Measurements from ENCODE around the gene CDK5RAP1. TPM values are rescaled to one million over a fixed set of nuclear protein-coding genes. Genes with fewer than 3 reads are reported as not detected.
"Not testable (repeated sequence)": the region's sequence is repeated elsewhere in the genome, so short reads cannot be mapped to it uniquely, and the experiment has no call there.

The CDK5RAP1 gene
- total RNA-seq, 4 donors from 2014 or later = 26.6 to 41.8 (median 37.8) TPM

- Histone ChIP-seq H3K9me3 (no peaks in the 10 kb centered on the region), H3K27me3 (no peaks in the 10 kb centered on the region), H3K4me3 (replicated peaks in 1 of 3) (no peak overlapping the region), H3K36me3 (peaks cover 0 to 3% of the 10 kb centered on the region in 2 donors), H3K4me1 (peaks cover 32 to 40% of the 10 kb centered on the region in 2 donors), H3K27ac (peak overlapping the region; percentile 92 to 96 (median 95))
- peak in 1 of 2 donors; percentile 10 for TF ChIP-seq POLR2A (IDR thresholded peaks at IDR 0.05)
- no peak for TF ChIP-seq CTCF (IDR thresholded peaks at IDR 0.05)
- DNase-seq = peak; percentile 49 to 59
- intact Hi-C loops (cut with DNase I) = no loop called here
- 45 to 63% methylated on average over 4 to 5 of the region's 5 CpGs for WGBS, 2 donors
These were observed 30.6 kb upstream of the CDK5RAP1 start for GRCh38 chr20:33431797-33432381.

- H3K9me3 ChIP-seq; DNase-seq; H3K36me3 ChIP-seq; intact Hi-C loops (cut with DNase I); H3K4me3 ChIP-seq (replicated peaks in 1 of 3); H3K27me3 ChIP-seq: not testable (repeated sequence)
- H3K27ac ChIP-seq = peak overlapping the region in 2 of 3 donors; percentile 77 to 86
- 94 to 96% methylated on average over 11 of the region's 11 CpGs for WGBS, 2 donors
- H3K4me1 ChIP-seq = peaks cover 0 to 10% of the 10 kb centered on the region in 2 donors
These were observed 22.6 kb upstream of the CDK5RAP1 start for GRCh38 chr20:33423875-33424274.

- WGBS, 2 donors = 51 to 55% methylated on average over 5 to 7 of the region's 7 CpGs
- H3K27ac ChIP-seq = peak overlapping the region; percentile 56 to 86 (median 77)
- intact Hi-C loops (cut with DNase I) = no loop called here
These were observed 22.0 kb upstream of the CDK5RAP1 start for GRCh38 chr20:33423141-33423834.

GRCh38 chr20:33419140-33419974 is 18.0 kb upstream of the CDK5RAP1 start:
- Histone ChIP-seq H3K4me1 (peaks cover 0 to 16% of the 10 kb centered on the region in 2 donors), H3K27me3 (no peaks in the 10 kb centered on the region), H3K4me3 (replicated peaks in 1 of 3) (no peak overlapping the region), H3K36me3 (peaks cover 11 to 17% of the 10 kb centered on the region in 2 donors), H3K9me3 (no peaks in the 10 kb centered on the region), H3K27ac (no peak overlapping the region)
- DNase-seq = no peak
- 56 to 60% methylated on average over 7 of the region's 7 CpGs for WGBS, 2 donors
- TF ChIP-seq CTCF (IDR thresholded peaks at IDR 0.05) (no peak), POLR2A (IDR thresholded peaks at IDR 0.05) (no peak)
- intact Hi-C loops (cut with DNase I) = no loop called here

More at GRCh38 chr20:33423141-33423834, 22.0 kb upstream of the CDK5RAP1 start:
- H3K36me3 ChIP-seq = no peaks in the 10 kb centered on the region
- H3K4me3 ChIP-seq (replicated peaks in 1 of 3) = no peak overlapping the region
- no peak for TF ChIP-seq CTCF (IDR thresholded peaks at IDR 0.05)
- TF ChIP-seq POLR2A (IDR thresholded peaks at IDR 0.05) = no peak
- H3K27me3 ChIP-seq = no peaks in the 10 kb centered on the region
- no peaks in the 10 kb centered on the region for H3K9me3 ChIP-seq
- H3K4me1 ChIP-seq = peaks cover 0 to 10% of the 10 kb centered on the region in 2 donors
- peak in 1 of 2 donors; percentile 43 for DNase-seq

- no peak for TF ChIP-seq POLR2A (IDR thresholded peaks at IDR 0.05)
- no peak for TF ChIP-seq CTCF (IDR thresholded peaks at IDR 0.05)
- H3K4me1 ChIP-seq = peaks cover 0 to 11% of the 10 kb centered on the region in 2 donors
- WGBS, 2 donors = 94 to 97% methylated on average over 3 of the region's 3 CpGs
- peaks cover 11 to 18% of the 10 kb centered on the region in 2 donors for H3K36me3 ChIP-seq
- intact Hi-C loops (cut with DNase I) = no loop called here
- no peaks in the 10 kb centered on the region for H3K9me3 ChIP-seq
- no peaks in the 10 kb centered on the region for H3K27me3 ChIP-seq
- DNase-seq = no peak
- no peak overlapping the region for H3K27ac ChIP-seq
- no peak overlapping the region for H3K4me3 ChIP-seq (replicated peaks in 1 of 3)
These were observed 16.7 kb upstream of the CDK5RAP1 start for GRCh38 chr20:33418033-33418432.

All from thyroid gland (tissue), 4 donors.